ENCODE results near the gene SNAP47. TPM values are rescaled to one million over a fixed set of nuclear protein-coding genes. Genes with fewer than 3 reads are reported as not detected.

SNAP47 gene
- total and polyA plus RNA-seq, 9 of the 15 experiments (the other 6 are each of a cell fraction or from before 2014, with no cell fraction given), result 2.5 to 41.3 (median 32.6) TPM

- TF ChIP-seq TFAP4 (CRISPR knock-in tag; IDR thresholded peaks at IDR 0.05; ENCODE audit: borderline replicate concordance) (peak; percentile 53), DEAF1 (CRISPR knock-in tag; IDR thresholded peaks at IDR 0.05) (no peak), MNT (conservative IDR thresholded peaks at IDR 0.05) (0 out of 4 replicates have a peak, but pooled peaks of 1 of the 2 experiments have one; percentile 26), PRPF4 (IDR thresholded peaks at IDR 0.05; ENCODE audit: insufficient read depth, low read depth, low read length, poor library complexity, severe bottlenecking) (no peak), ZC3H8 (IDR thresholded peaks at IDR 0.05) (no peak)
Measured at GRCh38 chr1:227787513-227788270, 52.5 kb downstream of the SNAP47 start (continued).
